Hindlimb muscle (tissue), 1 donor: Measurements from ENCODE around the gene ZNF92. TPM values are rescaled to one million over a fixed set of nuclear protein-coding genes. Genes with fewer than 3 reads are reported as not detected.
"Not testable (repeated sequence)": the region's sequence is repeated elsewhere in the genome, so short reads cannot be mapped to it uniquely, and the experiment has no call there.

Experiments used
- DNase-seq: peaks from one replicate; pipeline ENCODE4 v3.0.0-alpha.2; 2013
- polyA plus RNA-seq: library from polyadenylated mRNA; unstranded; fragments of 120-200 nt; gene quantifications from one replicate; pipeline ENCODE4 v1.2.1, GENCODE V29; 2013; ENCODE audit not compliant: insufficient read length

ZNF92 gene
- 7.4 TPM for polyA plus RNA-seq

DNA sequence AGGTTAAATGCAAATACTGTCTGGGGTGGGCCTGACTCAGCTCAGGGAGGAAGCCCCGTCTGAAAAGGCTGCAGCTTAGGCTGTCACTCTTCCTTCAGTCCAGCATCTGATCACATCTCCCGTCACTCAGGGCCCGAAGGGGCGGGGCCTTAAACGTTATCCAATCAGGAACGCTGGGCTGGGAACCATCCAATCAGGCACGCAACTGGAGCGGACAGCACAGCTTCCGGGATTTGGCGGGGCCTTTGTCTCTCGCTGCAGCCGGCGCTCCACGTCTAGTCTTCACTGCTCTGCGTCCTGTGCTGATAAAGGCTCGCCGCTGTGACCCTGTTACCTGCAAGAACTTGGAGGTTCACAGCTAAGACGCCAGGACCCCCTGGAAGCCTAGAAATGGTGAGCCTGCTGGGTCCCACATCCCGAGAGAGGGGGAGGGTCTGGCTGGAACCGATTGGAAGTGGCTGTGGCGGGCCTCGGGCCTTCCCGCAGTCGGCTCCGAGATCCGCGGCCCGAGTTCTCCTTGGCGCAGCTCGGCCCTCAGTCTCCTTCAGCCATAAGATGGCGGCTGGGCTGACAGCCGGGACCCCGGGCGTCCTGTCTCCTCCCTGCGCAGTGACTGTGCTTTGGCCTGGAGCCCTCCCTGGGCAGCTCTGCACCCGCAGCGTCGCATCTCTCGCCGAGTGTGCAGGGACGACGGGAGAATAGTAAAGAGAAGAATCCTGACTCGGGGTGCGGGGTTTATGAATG, at the start of gene ZNF92:
Gene ZNF92 (plus strand): TSS at position 248 of the 744 bp plus-strand sequence. CDS start 143 bp downstream, at position 391.
- DNase-seq, result peak; percentile 96

DNA sequence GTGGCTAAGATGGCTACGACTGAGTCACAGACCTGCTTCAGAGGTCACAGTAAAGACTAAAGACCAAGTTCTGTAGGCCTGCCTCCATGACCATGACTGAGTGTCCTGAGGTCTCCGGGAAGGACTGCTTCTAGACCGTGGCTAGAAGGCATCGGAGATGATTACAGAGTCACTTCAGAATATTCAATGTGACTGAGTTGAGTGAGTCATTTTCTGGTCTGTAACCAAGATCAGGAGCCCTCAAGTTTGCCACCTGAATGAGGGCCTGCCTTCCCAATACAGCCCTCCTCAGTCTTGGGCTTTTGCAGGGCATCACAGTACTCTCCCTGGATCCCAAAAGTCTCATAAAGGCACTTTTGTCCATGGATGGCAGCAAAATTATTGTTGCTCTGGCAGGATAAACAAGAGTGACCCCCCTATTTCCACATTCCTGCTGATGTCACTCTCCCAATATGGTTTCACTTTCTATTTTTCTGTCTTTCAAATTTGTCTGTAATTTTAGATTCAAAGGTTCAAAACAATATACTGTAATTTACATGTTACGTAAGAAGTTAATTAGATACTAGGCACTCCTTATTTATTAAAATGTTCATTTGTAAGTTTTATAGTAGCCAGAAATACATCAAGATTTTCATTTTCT, 47.7 kb upstream of the ZNF92 start:
- DNase-seq, result no peak

GRCh38 chr7:65338346-65338745, 35.3 kb upstream of the ZNF92 start:
- no peak for DNase-seq

DNA sequence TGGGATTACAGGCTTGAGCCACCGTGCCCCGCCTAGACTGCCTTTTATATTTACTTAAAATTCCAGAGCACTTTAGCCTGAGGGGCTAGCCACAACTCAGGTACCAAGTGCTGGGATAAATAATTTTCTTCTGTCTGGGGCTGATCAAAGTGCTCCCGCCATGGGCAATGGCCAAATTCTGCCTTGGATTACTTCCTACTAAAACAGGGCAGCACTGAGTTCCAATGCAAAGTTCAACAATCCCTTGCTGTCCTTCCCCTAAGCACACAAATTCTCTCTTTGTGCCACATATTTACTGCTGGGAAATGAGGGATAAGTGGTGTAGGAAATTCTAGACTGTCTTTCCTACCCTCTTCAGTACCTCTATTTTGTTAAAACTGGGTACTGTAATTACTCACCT, 34.4 kb upstream of the ZNF92 start:
- no peak for DNase-seq

GRCh38 chr7:65342723-65343629, 30.7 kb upstream of the ZNF92 start:
- no peak for DNase-seq

GRCh38 chr7:65344541-65344940, 29.1 kb upstream of the ZNF92 start:
- not testable (repeated sequence) for DNase-seq

DNA sequence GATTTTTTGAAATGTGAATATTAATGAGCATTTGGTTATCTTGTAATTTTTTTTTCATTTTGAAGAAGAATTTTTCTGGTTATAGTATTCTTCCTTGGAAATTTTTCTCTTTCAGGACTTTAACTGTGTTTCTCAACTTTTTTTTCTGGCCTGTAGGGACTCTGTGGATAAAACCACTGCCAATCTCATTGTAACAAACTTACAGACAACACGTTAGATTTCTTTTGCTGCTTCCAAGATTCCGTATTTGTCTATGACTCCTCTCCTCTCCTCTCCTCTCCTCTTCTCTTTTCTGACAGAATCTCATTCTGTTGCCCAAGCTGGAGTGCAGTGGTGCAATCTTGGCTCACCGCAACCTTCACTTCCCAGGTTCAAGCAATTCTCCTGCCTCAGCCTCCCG, 19.4 kb upstream of the ZNF92 start:
- DNase-seq, result no peak

- no peak for DNase-seq
Observed at GRCh38 chr7:65369843-65370242, 3.8 kb upstream of the ZNF92 start.

GRCh38 chr7:65371468-65371867, 2.2 kb upstream of the ZNF92 start:
- peak; percentile 5 for DNase-seq

DNA sequence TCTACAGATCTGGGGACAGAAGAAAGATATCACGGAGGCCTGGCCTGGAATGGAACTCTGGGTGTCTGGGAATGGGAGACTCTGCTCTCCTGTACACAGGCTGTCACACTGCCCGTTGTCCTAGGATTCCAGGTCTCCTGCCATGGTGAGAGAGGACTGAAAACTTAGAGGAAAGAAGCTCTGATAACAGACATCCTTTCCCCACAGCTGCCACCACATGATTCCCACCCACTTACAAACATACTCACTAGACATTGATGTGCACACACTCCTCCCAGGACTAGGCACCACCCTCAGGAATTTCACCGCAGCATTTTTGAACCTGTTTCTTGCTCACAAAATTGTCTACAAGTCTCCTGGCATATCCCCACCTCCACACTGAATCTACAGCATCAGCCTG, 5.7 kb downstream of the ZNF92 start:
- no peak for DNase-seq

- DNase-seq, result no peak
Observed at GRCh38 chr7:65381742-65382141, 8.1 kb downstream of the ZNF92 start.

- no peak for DNase-seq
Observed at GRCh38 chr7:65382452-65382851, 8.8 kb downstream of the ZNF92 start.

DNA sequence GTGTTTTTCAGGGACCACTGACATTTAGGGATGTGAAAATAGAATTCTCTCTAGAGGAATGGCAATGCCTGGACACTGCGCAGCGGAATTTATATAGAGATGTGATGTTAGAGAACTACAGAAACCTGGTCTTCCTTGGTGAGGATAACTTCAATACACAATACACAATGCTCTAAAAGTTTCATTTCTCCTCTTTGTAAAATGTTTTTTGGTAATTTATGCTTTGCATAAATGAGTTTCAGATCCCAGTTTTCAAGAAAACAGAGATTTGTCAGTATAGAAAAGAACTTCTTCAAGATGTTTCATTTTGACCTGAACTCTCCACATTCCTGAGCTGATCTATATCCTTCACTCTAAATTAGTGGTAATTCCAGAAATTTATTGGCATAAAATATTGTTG, 14.2 kb downstream of the ZNF92 start:
- DNase-seq, result no peak

DNA sequence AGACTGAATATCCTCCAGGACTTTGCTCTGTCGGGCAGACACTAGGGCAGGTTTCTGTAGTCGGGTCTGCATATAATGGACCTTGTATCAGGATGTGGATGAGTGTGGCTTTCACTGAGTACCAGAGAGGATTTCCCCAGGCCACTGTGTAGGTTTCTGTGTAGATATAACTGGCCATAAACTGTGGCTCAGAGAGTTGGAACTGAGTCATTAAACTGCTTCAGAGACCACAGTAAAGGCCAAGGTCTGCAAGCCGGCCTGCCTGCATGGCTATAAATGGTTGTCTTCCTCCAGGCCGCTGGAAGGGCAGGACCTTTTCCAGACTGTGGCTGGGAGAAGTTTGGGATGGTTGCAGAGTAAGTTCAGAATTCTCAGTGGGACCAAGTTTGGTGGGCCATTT, 16.9 kb downstream of the ZNF92 start:
- DNase-seq, result no peak

DNA sequence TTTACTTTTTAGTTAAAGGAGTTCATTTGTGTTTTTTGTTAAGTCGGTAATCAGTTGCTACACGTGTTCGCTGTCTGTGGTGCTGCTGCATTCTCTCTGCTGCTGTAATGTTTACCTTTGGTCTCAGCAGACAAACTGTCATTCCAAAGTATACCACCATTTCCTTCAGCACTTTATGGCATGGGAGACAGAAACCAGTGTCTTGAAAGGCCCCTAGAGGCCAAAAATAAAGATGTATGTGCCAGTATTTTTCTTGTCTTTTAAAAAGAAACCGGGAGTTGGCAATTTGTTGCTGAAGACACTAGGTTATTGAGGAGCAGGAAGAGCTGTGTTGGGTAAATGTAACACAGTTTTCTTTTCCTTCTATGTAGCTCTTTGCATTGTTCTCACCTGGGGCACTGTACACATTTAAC, 24.1 kb downstream of the ZNF92 start:
- no peak for DNase-seq

GRCh38 chr7:65398671-65399070, 25.0 kb downstream of the ZNF92 start:
- DNase-seq, result not testable (repeated sequence)

DNA sequence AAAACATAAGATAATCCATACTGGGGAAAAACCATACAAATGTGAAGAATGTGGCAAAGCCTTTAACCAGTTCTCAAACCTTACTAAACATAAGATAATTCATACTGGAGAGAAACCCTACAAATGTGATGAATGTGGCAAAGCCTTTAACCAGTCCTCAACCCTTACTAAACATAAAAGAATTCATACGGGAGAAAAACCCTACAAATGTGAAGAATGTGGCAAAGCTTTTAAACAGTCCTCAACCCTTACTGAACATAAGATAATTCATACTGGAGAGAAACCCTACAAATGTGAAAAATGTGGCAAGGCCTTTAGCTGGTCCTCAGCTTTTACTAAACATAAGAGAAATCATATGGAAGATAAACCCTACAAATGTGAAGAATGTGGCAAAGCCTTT, 25.4 kb downstream of the ZNF92 start:
- not testable (repeated sequence) for DNase-seq

DNA sequence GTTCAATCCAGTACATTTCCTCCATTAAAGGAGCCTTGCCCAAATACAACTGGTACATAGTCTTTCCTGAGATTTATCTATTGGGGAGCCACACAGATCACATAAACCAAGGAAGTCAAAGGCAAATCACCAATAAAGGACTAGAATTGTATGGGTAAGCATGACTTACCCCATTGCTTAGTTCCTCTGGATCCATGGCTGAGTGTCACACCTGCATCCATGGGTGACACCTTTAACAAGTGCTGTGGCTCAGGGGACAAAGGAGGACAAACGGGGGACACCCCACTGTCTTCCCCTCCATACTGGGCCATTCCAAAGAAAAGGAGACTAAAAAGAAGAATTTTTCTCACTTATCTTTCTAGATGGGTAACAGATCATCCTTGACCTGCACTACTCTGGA, 30.4 kb downstream of the ZNF92 start:
- DNase-seq, result no peak

- not testable (repeated sequence) for DNase-seq
Observed at GRCh38 chr7:65406706-65407105, 33.1 kb downstream of the ZNF92 start.

GRCh38 chr7:65409363-65409762, 35.7 kb downstream of the ZNF92 start:
- DNase-seq, result no peak

- DNase-seq, result no peak
Observed at GRCh38 chr7:65411249-65411648, 37.6 kb downstream of the ZNF92 start.

GRCh38 chr7:65422670-65423069, 49.0 kb downstream of the ZNF92 start:
- no peak for DNase-seq

DNA sequence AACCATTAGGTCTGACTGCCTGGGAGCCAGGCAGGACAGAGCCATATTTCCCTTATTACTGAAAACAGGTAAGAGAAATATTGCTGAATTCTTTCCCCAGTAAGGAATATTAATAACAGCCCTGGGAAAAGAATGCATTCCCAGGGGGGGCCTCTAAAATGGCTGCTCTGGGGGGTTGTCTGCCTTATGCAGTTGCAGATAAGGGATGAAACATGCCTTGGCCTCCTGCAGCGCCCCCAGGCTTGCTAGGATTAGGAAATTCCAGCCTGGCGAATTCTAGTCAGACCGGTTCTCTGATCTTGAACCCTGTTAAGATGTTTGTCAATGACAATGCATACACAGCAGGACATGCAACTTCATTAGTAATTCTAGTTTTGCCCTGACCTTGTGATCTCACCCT, 49.6 kb downstream of the ZNF92 start:
- DNase-seq, result not testable (repeated sequence)
